Neural cell (in vitro differentiated cells): Measurements from ENCODE around the gene GABPB2.

Experiments used
- CTCF ChIP-seq: fragments of 450-650 bp; IDR thresholded peaks from 2 replicates; pipeline ENCODE4 v1.5.1; 2014; ENCODE audit warnings: antibody characterized with exemption, mild to moderate bottlenecking, moderate library complexity; ENCODE audit not compliant: poor library complexity, severe bottlenecking
- EP300 ChIP-seq: fragments of 450-650 bp; conservative IDR thresholded peaks from 2 replicates; pipeline ENCODE4 v1.6.1; 2014; ENCODE audit warnings: antibody characterized with exemption, mild to moderate bottlenecking, moderate library complexity; ENCODE audit not compliant: poor library complexity, severe bottlenecking
- EZH2 ChIP-seq: fragments of 200-600, 300-800 bp; shearing (Covaris generic), sonication (generic); IDR thresholded peaks from 2 replicates; pipeline ENCODE4 v1.6.1; 2014; ENCODE audit warnings: antibody characterized with exemption, low read length, borderline replicate concordance, mild to moderate bottlenecking; ENCODE audit not compliant: insufficient read depth, poor library complexity, severe bottlenecking
- MXI1 ChIP-seq: fragments of 450-650 bp; conservative IDR thresholded peaks from 2 replicates; pipeline ENCODE4 v1.6.1; 2014; ENCODE audit warnings: antibody characterized with exemption, mild to moderate bottlenecking; ENCODE audit not compliant: poor library complexity, severe bottlenecking
- POLR2AphosphoS5 ChIP-seq: IDR thresholded peaks from 2 replicates; pipeline ENCODE4 v1.6.1; 2012
- RAD21 ChIP-seq: fragments of 450-650 bp; conservative IDR thresholded peaks from 2 replicates; pipeline ENCODE4 v1.6.1; 2014; ENCODE audit warnings: antibody characterized with exemption, mild to moderate bottlenecking, moderate library complexity
- REST ChIP-seq: IDR thresholded peaks from 2 replicates; pipeline ENCODE4 v1.6.1; 2012; ENCODE audit warnings: borderline replicate concordance
- SMC3 ChIP-seq: fragments of 450-650 bp; conservative IDR thresholded peaks from 2 replicates; pipeline ENCODE4 v1.6.1; 2014; ENCODE audit warnings: antibody characterized with exemption, mild to moderate bottlenecking, moderate library complexity; ENCODE audit not compliant: poor library complexity
- TAF1 ChIP-seq: IDR thresholded peaks from 2 replicates; pipeline ENCODE4 v1.6.1; 2012; ENCODE audit warnings: low read depth

- TF ChIP-seq TAF1, result no peak
- no peak for TF ChIP-seq CTCF
- no peak for TF ChIP-seq POLR2AphosphoS5
- no peak for TF ChIP-seq REST
- TF ChIP-seq SMC3, result no peak
- TF ChIP-seq EZH2, result no peak
- no peak for TF ChIP-seq RAD21
- no peak for TF ChIP-seq EP300
- no peak for TF ChIP-seq MXI1
Observed at GRCh38 chr1:151065089-151065645, 5.4 kb upstream of the GABPB2 start.
